Measurements from ENCODE around the gene DSG4.

GRCh38 chr18:31413137-31413536, 36.6 kb downstream of the DSG4 start:
- TF ChIP-seq ZNF274 (IDR thresholded peaks at IDR 0.05; ENCODE audit: low read depth, low read length) (no peak), YY1 (IDR thresholded peaks at IDR 0.05; ENCODE audit: insufficient read depth, insufficient read length) (no peak)
